OCI-LY3 (cell line): ENCODE results near the gene PHC2.

Source experiments
- H2AFZ ChIP-seq: fragments of 200-600, 300-600 bp; shearing (Covaris generic); 2 replicates; pipeline ENCODE4 v1.6.0; 2014; ENCODE audit warnings: antibody characterized with exemption, low read depth, low read length
- H3K27ac ChIP-seq: fragments of 200-600, 300-600 bp; sonication (generic); 2 replicates; pipeline ENCODE4 v1.5.1; 2014; ENCODE audit warnings: mild to moderate bottlenecking, low read length, moderate library complexity, mixed read lengths
- H3K27me3 ChIP-seq: fragments of 200-600, 300-600 bp; sonication (generic); 2 replicates; pipeline ENCODE4 v1.6.1; 2014; ENCODE audit warnings: low read depth, low read length, mixed read lengths
- H3K36me3 ChIP-seq: fragments of 200-600, 300-600 bp; sonication (generic); replicated peaks from 2 replicates; pipeline ENCODE3; 2014; ENCODE audit warnings: low read depth, low read length, mixed read lengths
- H3K4me1 ChIP-seq: fragments of 300-600, 200-600 bp; sonication (generic); 2 replicates; pipeline ENCODE4 v1.6.1; 2014; ENCODE audit warnings: low read length, mixed read lengths
- H3K4me2 ChIP-seq: fragments of 200-600, 300-600 bp; sonication (generic); 2 replicates; pipeline ENCODE4 v1.6.1; 2014; ENCODE audit warnings: low read length, mixed read lengths
- H3K4me3 ChIP-seq: fragments of 300-600, 200-600 bp; sonication (generic); 2 replicates; pipeline ENCODE4 v1.5.1; 2014; ENCODE audit warnings: antibody characterized with exemption, mild to moderate bottlenecking, low read length, moderate library complexity
- H3K79me2 ChIP-seq: fragments of 300-600, 200-600 bp; shearing (Covaris generic); 2 replicates; pipeline ENCODE4 v1.6.1; 2014; ENCODE audit warnings: mild to moderate bottlenecking, low read length, mixed read lengths
- H3K9ac ChIP-seq: fragments of 300-600, 200-600 bp; shearing (Covaris generic); 2 replicates; pipeline ENCODE4 v1.6.0; 2014; ENCODE audit warnings: mild to moderate bottlenecking, low read length, moderate library complexity
- H3K9me3 ChIP-seq: fragments of 200-600, 300-600 bp; shearing (Covaris generic); 2 replicates; pipeline ENCODE4 v1.6.1; 2014; ENCODE audit warnings: low read length, mixed read lengths; ENCODE audit not compliant: insufficient read depth
- H4K20me1 ChIP-seq: fragments of 200-600, 300-600 bp; sonication (generic); 2 replicates; pipeline ENCODE4 v1.6.1; 2016; ENCODE audit warnings: low read length, mixed read lengths; ENCODE audit not compliant: insufficient read depth
- CTCF ChIP-seq: fragments of 200-600, 300-600 bp; sonication (generic); IDR thresholded peaks from 2 replicates; pipeline ENCODE4 v1.5.1; 2014; ENCODE audit warnings: antibody characterized with exemption, low read length, low read depth
- EZH2phosphoT487 ChIP-seq: fragments of 200-600 bp; shearing (Covaris generic); IDR thresholded peaks from 2 replicates; pipeline ENCODE4 v1.6.1; 2018; ENCODE audit warnings: antibody characterized with exemption, mixed run types, low read depth

Gene PHC2

GRCh38 chr1:33418811-33419210 is 12.1 kb downstream of the PHC2 start:
- Histone ChIP-seq H3K9ac (no peak overlapping the region), H3K4me2 (no peak overlapping the region), H3K27ac (no peak overlapping the region), H3K36me3 (no peaks in the 10 kb centered on the region), H3K4me1 (no peaks in the 10 kb centered on the region), H3K79me2 (no peaks in the 10 kb centered on the region), H2AFZ (no peak overlapping the region), H3K27me3 (peaks cover 31% of the 10 kb centered on the region), H3K4me3 (no peak overlapping the region), H3K9me3 (no peaks in the 10 kb centered on the region), H4K20me1 (no peaks in the 10 kb centered on the region)
- no peak for TF ChIP-seq EZH2phosphoT487
- no peak for TF ChIP-seq CTCF

DNA sequence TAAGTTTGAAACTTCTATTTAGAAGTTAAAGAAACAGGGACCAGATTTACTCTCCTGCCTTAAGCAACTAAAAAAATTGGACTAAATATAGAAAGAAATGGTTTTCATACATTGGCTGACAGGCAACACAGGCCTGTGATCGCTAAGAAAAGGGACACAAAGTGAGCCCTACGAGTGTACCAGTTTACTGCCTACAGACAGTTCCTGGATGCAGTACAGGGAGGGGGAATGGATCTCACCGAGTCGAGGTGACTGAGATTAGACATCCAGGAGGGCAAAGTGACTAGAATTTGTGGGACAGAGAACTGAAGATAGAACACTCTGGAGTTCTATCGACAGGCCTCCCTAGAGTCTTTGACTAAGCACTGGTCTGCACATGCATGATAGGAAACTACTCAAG is 16.0 kb downstream of the PHC2 start:
- Histone ChIP-seq H3K36me3 (no peaks in the 10 kb centered on the region), H3K27me3 (peaks cover 6% of the 10 kb centered on the region; the same call in 1 of the 2 replicates), H3K79me2 (no peaks in the 10 kb centered on the region)

DNA sequence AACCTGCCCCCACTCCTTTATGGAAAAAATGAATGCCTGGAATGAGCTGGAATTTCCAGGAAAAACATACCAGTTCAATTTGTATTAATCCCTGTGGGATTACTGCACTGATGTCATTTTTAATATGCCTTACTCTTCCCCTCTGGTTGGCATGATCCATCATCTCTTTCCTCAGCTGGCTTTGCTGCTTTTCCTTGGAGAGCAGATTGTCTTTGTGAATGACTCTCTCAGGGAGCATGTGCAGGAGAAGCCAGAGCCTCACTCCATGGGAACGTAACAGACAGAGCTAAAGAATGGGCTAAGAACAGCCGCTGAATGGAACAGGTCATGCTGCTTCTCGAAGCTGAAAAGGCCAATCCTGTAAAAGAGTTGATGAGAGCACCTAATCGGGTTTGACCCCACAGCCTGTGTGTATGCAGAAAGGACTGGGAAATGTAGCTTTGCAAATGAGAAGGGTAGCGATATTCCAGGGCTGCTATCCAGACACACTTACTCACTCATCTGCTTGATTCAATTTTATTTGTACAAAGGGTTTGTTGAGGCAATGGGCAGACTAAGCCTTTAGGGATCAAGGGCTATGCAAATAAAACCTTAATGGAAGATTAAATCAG is 20.7 kb downstream of the PHC2 start:
- H3K79me2 ChIP-seq, result no peaks in the 10 kb centered on the region
- H3K36me3 ChIP-seq, result no peaks in the 10 kb centered on the region
- H4K20me1 ChIP-seq, result no peaks in the 10 kb centered on the region
- H3K4me3 ChIP-seq, result no peak overlapping the region
- peaks cover 11% of the 10 kb centered on the region; the same call in 1 of the 2 replicates for H3K27me3 ChIP-seq
- no peak overlapping the region for H2AFZ ChIP-seq
- no peak overlapping the region for H3K4me2 ChIP-seq
- H3K4me1 ChIP-seq, result no peaks in the 10 kb centered on the region
- no peaks in the 10 kb centered on the region for H3K9me3 ChIP-seq
- no peak for TF ChIP-seq CTCF
- H3K9ac ChIP-seq, result no peak overlapping the region
- no peak overlapping the region for H3K27ac ChIP-seq

More for the DNA sequence above, 16.0 kb downstream of the PHC2 start:
- no peaks in the 10 kb centered on the region for H3K9me3 ChIP-seq
- no peak overlapping the region for H2AFZ ChIP-seq
- H3K4me2 ChIP-seq, result no peak overlapping the region
- H4K20me1 ChIP-seq, result no peaks in the 10 kb centered on the region
- no peaks in the 10 kb centered on the region for H3K4me1 ChIP-seq
- H3K9ac ChIP-seq, result no peak overlapping the region
- TF ChIP-seq CTCF (no peak), EZH2phosphoT487 (no peak)
- H3K27ac ChIP-seq, result no peak overlapping the region
- H3K4me3 ChIP-seq, result no peak overlapping the region

DNA sequence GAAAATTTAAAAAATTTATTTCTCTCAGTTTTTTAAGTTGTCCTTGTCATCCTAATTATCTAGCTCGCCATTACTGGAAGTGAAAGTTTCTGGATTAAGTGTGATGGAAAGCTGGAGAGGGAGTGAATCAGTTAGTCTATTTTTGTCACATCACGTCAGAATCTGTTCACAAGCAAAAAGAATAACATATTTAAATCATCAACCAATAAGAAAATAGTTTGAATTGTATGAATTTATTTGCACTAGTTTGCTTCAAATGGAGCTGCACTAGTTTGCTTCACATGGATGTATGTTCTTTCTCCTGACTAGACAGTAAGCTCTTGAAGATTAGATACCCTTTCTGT is 22.8 kb downstream of the PHC2 start:
- no peak overlapping the region for H3K9ac ChIP-seq

More for the DNA sequence above, 22.8 kb downstream of the PHC2 start:
- Histone ChIP-seq H3K9me3 (no peaks in the 10 kb centered on the region), H2AFZ (no peak overlapping the region), H3K4me1 (no peaks in the 10 kb centered on the region), H3K36me3 (no peaks in the 10 kb centered on the region), H3K4me2 (no peak overlapping the region), H3K79me2 (no peaks in the 10 kb centered on the region), H3K27ac (no peak overlapping the region), H4K20me1 (no peaks in the 10 kb centered on the region), H3K4me3 (no peak overlapping the region), H3K27me3 (peaks cover 11% of the 10 kb centered on the region; the same call in 1 of the 2 replicates)
- TF ChIP-seq CTCF (no peak), EZH2phosphoT487 (no peak)
